BJ (cell line): ENCODE data around the gene MAML3. TPM values are rescaled to one million over a fixed set of nuclear protein-coding genes. Genes with fewer than 3 reads are reported as not detected.

ENCODE experiments used
- CTCF ChIA-PET: fragments of 350-600 bp; formaldehyde crosslinking; extraction: SDS; loops from one replicate; lab custom pipeline; 2021; ENCODE audit warnings: antibody characterized with exemption, inconsistent platforms; lab: Yijun Ruan, JAX
- POLR2A ChIA-PET: fragments of 300-600 bp; sonication (Branson Sonifier 250); formaldehyde crosslinking; extraction: SDS; loops from one replicate; lab custom pipeline; 2021; ENCODE audit warnings: antibody characterized with exemption; lab: Charles Lee
- DNase-seq: peaks from one replicate; pipeline ENCODE4 v3.0.0-alpha.2; 2011; ENCODE audit warnings: low read depth
- H3K27me3 ChIP-seq: 2 replicates; pipeline ENCODE4 v1.6.0; 2011; ENCODE audit warnings: low read length; ENCODE audit not compliant: control insufficient read depth, insufficient read depth
- H3K36me3 ChIP-seq: 2 replicates; pipeline ENCODE4 v1.5.1; 2011; ENCODE audit warnings: low read length; ENCODE audit not compliant: control insufficient read depth, insufficient read depth
- H3K4me3 ChIP-seq: 2 replicates; pipeline ENCODE4 v1.5.1; 2011; ENCODE audit warnings: low read depth, mild to moderate bottlenecking, control low read depth, low read length
- polyA plus RNA-seq: library from polyadenylated mRNA; depleted of rRNA; stranded (reverse); fragments of >200 nt; gene quantifications from 2 replicates; pipeline ENCODE4 v1.2.3, GENCODE V29; 2011
- TF ChIP-seq, protein P1 (sequence below): IDR thresholded peaks from 2 replicates; pipeline ENCODE4 v1.5.1; 2011; ENCODE audit warnings: low read depth, mild to moderate bottlenecking, control low read depth, inconsistent platforms, low read length, moderate library complexity; ENCODE audit not compliant: insufficient read depth

Gene MAML3
- polyA plus RNA-seq, 1 experiment = 1.6 TPM

GRCh38 chr4:139759097-139759496, 394.9 kb downstream of the MAML3 start:
- Histone ChIP-seq H3K36me3 (no peaks in the 10 kb centered on the region), H3K4me3 (no peak overlapping the region), H3K27me3 (peaks cover 10% of the 10 kb centered on the region)
- DNase-seq = no peak
- ChIA-PET CTCF (no interaction called here), POLR2A (no interaction called here)
- TF ChIP-seq, protein P1, sequence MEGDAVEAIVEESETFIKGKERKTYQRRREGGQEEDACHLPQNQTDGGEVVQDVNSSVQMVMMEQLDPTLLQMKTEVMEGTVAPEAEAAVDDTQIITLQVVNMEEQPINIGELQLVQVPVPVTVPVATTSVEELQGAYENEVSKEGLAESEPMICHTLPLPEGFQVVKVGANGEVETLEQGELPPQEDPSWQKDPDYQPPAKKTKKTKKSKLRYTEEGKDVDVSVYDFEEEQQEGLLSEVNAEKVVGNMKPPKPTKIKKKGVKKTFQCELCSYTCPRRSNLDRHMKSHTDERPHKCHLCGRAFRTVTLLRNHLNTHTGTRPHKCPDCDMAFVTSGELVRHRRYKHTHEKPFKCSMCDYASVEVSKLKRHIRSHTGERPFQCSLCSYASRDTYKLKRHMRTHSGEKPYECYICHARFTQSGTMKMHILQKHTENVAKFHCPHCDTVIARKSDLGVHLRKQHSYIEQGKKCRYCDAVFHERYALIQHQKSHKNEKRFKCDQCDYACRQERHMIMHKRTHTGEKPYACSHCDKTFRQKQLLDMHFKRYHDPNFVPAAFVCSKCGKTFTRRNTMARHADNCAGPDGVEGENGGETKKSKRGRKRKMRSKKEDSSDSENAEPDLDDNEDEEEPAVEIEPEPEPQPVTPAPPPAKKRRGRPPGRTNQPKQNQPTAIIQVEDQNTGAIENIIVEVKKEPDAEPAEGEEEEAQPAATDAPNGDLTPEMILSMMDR = no peak

- H3K4me3 ChIP-seq = no peak overlapping the region
- ChIA-PET CTCF (interaction anchor here (0.6 kb wide), 1 partner anchor 16 kb away, joined by 3 read pairs; no protein-coding TSS in a partner anchor), POLR2A (no interaction called here)
- TF ChIP-seq, protein P1 = no peak
- peaks cover 9% of the 10 kb centered on the region for H3K27me3 ChIP-seq
- no peak for DNase-seq
- no peaks in the 10 kb centered on the region for H3K36me3 ChIP-seq
These were observed 397.4 kb downstream of the MAML3 start for GRCh38 chr4:139756391-139757180.

DNA sequence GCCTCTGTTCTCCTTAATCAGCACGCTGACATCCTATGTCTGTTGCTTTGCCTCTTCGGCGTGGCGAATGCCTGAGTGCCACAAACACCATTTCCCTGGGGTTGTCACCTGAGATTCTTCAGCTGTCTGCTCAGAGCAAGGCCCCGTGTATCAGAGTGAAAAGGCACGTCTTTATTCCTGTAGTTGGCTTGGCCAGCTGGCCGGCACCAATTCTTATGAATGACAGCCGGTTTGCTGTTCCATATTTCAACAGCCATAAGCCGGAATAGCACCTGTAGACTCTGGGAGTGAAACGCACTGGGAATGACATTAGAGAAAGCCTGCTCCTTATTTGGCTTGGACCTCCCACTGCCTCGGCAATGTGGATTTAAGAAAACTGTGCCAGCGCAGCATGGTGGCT, 399.0 kb downstream of the MAML3 start:
- TF ChIP-seq, protein P1 = no peak
- H3K36me3 ChIP-seq = no peaks in the 10 kb centered on the region
- no peak for DNase-seq
- ChIA-PET CTCF (interaction anchor here (0.5 kb wide), 1 partner anchor 482 kb away, joined by 4 read pairs; no protein-coding TSS in a partner anchor), POLR2A (no interaction called here)
- H3K27me3 ChIP-seq = peaks cover 4% of the 10 kb centered on the region
- H3K4me3 ChIP-seq = no peak overlapping the region

DNA sequence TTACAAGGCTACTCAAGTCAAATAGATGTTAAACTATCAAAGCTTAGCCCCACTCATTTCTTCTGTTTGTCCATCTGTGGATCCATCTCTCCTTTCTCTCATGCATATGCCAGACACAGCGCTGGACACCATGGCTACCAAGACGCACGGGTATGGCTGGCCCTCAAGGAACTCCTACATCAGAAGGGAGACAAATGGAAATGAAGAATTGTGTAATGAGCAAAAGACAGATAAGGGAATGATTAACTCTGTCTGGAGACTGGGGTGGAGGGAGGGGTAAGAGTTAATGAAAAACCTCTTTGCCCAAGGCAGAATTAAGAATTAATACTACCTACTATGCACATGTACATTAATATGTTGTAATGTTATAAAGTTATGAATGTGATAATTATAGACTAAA, 400.3 kb downstream of the MAML3 start:
- H3K27me3 ChIP-seq = peaks cover 1% of the 10 kb centered on the region
- ChIA-PET POLR2A (no interaction called here), CTCF (no interaction called here)
- no peak overlapping the region for H3K4me3 ChIP-seq
- TF ChIP-seq, protein P1 = no peak
- DNase-seq = no peak
- no peaks in the 10 kb centered on the region for H3K36me3 ChIP-seq

GRCh38 chr4:139749835-139750498, 404.0 kb downstream of the MAML3 start:
- TF ChIP-seq, protein P1 = no peak
- DNase-seq = no peak
- H3K4me3 ChIP-seq = no peak overlapping the region
- H3K27me3 ChIP-seq = no peaks in the 10 kb centered on the region
- CTCF ChIA-PET = interaction anchor here (0.7 to 1.2 kb wide), 4 partner anchors 9 to 499 kb away, joined by 3 to 4 read pairs (median 3); no protein-coding TSS in a partner anchor
- POLR2A ChIA-PET = no interaction called here
- H3K36me3 ChIP-seq = no peaks in the 10 kb centered on the region
